Measurements from ENCODE around the gene SYNPO. TPM values are rescaled to one million over a fixed set of nuclear protein-coding genes. Genes with fewer than 3 reads are reported as not detected.

SYNPO gene
- total RNA-seq, 1 donor from 2014 or later, result 86.6 TPM

DNA sequence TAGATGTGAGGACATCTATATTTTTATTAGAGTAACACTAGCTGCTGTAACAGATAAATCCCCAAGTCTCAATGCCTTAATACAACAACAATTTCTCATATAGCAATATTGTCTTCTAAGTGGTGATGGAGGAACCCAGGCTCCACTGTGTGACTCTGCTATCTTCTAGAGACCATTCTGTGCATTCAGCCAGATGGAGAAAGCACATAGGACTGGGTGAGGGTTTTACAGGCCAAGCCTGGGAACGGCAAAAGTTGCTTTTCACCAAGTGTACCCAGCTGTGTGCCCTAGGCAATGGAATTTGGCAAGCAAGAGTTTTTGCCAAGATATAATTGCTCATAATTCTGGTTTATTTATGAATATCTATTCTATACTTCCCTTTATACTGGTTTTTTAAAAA is 48.7 kb downstream of the SYNPO start:
- Mint-ChIP-seq H3K36me3 (peaks cover 34% of the 10 kb centered on the region), H3K4me1 (peaks cover 6% of the 10 kb centered on the region), H3K9me3 (no peaks in the 10 kb centered on the region), H3K27me3 (ENCODE audit: low read depth) (no peaks in the 10 kb centered on the region), H3K4me3 (no peak overlapping the region), H3K27ac (no peak overlapping the region)
- TF ChIP-seq, protein P1, sequence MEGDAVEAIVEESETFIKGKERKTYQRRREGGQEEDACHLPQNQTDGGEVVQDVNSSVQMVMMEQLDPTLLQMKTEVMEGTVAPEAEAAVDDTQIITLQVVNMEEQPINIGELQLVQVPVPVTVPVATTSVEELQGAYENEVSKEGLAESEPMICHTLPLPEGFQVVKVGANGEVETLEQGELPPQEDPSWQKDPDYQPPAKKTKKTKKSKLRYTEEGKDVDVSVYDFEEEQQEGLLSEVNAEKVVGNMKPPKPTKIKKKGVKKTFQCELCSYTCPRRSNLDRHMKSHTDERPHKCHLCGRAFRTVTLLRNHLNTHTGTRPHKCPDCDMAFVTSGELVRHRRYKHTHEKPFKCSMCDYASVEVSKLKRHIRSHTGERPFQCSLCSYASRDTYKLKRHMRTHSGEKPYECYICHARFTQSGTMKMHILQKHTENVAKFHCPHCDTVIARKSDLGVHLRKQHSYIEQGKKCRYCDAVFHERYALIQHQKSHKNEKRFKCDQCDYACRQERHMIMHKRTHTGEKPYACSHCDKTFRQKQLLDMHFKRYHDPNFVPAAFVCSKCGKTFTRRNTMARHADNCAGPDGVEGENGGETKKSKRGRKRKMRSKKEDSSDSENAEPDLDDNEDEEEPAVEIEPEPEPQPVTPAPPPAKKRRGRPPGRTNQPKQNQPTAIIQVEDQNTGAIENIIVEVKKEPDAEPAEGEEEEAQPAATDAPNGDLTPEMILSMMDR (IDR thresholded peaks at IDR 0.05; ENCODE audit: unreplicated experiment), result no peak
- DNase-seq (ENCODE audit: low spot score in 2 of 2, unreplicated experiment in 2 of 2), result no peak

DNA sequence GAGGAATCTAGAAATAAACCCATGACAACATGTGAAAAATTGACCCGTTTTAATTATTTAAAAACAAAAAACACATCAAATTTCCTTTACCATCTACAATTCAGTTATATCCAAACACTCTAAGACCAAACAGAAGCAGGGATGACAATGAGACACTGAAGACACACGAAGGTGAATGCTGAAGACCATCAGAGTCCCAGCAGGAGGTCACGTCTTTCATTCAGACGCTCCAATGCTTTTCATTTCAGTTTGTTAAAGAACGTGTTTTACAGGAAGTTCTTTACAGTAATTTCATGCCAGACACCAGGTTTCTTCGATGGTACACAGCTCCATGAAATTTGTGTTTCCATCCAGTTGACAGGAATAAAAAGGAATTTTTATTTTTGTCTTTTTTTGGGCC is 50.3 kb downstream of the SYNPO start:
- Mint-ChIP-seq H3K4me1 (peaks cover 13% of the 10 kb centered on the region), H3K27me3 (ENCODE audit: low read depth) (no peaks in the 10 kb centered on the region), H3K36me3 (peaks cover 46% of the 10 kb centered on the region), H3K27ac (peak overlapping the region; percentile 11), H3K9me3 (no peaks in the 10 kb centered on the region), H3K4me3 (no peak overlapping the region)
- TF ChIP-seq, protein P1 (IDR thresholded peaks at IDR 0.05; ENCODE audit: unreplicated experiment), result no peak
- DNase-seq (ENCODE audit: low spot score in 2 of 2, unreplicated experiment in 2 of 2), result no peak

DNA sequence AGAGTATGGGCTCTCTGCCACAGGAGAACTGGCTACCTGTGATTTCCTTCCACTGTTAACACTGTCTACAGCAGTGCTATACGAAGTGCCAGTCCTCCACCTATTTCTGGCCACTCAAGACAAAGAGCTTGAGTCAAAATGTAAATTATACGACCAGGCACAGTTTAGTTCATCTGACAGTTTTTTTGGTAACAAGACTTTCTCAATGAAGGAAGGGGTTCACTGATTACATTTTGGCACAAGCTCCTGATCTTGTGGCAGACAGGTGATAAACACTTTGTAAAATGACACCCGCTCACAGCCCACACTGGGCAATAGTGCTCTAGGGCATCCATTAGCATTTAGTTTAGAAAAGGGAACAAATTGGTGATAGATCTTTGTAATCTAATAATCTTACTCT is 51.8 kb downstream of the SYNPO start:
- Mint-ChIP-seq H3K36me3 (peaks cover 52% of the 10 kb centered on the region), H3K27me3 (ENCODE audit: low read depth) (no peaks in the 10 kb centered on the region), H3K4me3 (no peak overlapping the region), H3K4me1 (peaks cover 13% of the 10 kb centered on the region), H3K27ac (no peak overlapping the region), H3K9me3 (no peaks in the 10 kb centered on the region)
- TF ChIP-seq, protein P1 (IDR thresholded peaks at IDR 0.05; ENCODE audit: unreplicated experiment), result no peak
- DNase-seq (ENCODE audit: low spot score in 2 of 2, unreplicated experiment in 2 of 2), result no peak

DNA sequence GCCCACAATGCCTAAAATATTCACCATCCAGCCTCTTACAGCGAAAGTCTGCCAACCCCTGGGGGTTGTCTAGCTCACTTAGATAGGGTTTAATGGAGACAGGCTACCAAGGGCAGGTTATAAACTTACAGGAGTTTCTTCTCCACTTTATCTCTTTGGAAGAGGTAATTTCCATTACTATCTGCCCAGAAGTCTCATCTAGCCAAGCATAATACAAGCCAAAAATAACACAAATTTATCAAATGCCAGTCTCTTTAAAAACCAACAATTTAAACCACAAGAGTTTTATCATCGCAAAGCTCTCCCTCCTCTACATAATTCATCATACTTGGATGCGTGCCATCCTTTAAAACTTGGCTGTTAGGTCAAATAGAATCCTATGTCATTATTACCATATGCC is 54.2 kb downstream of the SYNPO start:
- Mint-ChIP-seq H3K27ac (peak overlapping the region; percentile 30), H3K9me3 (no peaks in the 10 kb centered on the region), H3K36me3 (peaks cover 48% of the 10 kb centered on the region), H3K4me1 (peaks cover 13% of the 10 kb centered on the region), H3K27me3 (ENCODE audit: low read depth) (no peaks in the 10 kb centered on the region), H3K4me3 (no peak overlapping the region)
- DNase-seq (ENCODE audit: low spot score in 2 of 2, unreplicated experiment in 2 of 2), result no peak
- TF ChIP-seq, protein P1 (IDR thresholded peaks at IDR 0.05; ENCODE audit: unreplicated experiment), result no peak

DNA sequence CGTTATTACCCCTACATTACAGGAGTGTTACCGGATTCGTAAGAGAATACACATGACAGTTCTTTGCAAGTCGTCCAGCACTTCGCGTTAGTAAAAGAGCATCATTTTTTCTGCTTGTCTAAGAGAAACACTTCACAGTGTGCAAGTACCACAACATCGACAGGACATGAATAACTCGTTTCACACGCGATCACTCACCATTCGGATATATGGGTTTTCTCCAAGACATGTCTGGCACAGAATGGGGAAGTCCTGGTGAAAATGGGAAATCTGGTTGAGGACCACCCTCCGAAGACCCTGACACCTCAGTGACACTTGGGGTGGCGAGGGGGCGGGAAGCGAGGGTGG is 59.8 kb downstream of the SYNPO start:
- Mint-ChIP-seq H3K4me1 (peaks cover 3% of the 10 kb centered on the region), H3K36me3 (peaks cover 14% of the 10 kb centered on the region), H3K27me3 (ENCODE audit: low read depth) (no peaks in the 10 kb centered on the region), H3K9me3 (no peaks in the 10 kb centered on the region), H3K27ac (no peak overlapping the region), H3K4me3 (no peak overlapping the region)
- TF ChIP-seq, protein P1 (IDR thresholded peaks at IDR 0.05; ENCODE audit: unreplicated experiment), result no peak
- no peak for DNase-seq (ENCODE audit: low spot score in 2 of 2, unreplicated experiment in 2 of 2)
